ENCODE measurements around the gene GATB. TPM values are rescaled to one million over a fixed set of nuclear protein-coding genes. Genes with fewer than 3 reads are reported as not detected.
"Not testable (repeated sequence)": the region's sequence is repeated elsewhere in the genome, so short reads cannot be mapped to it uniquely, and the experiment has no call there.

Gene GATB
- total and polyA plus RNA-seq, 12 donors = 39.1 to 168 (median 88.5) TPM

- peaks cover 0 to 22% (median 4%) of the 10 kb centered on the region in 9 donors for H3K4me1 ChIP-seq
- peaks cover 0 to 12% (median 0%) of the 10 kb centered on the region in 9 donors for H3K36me3 ChIP-seq
- TF ChIP-seq, protein P1, sequence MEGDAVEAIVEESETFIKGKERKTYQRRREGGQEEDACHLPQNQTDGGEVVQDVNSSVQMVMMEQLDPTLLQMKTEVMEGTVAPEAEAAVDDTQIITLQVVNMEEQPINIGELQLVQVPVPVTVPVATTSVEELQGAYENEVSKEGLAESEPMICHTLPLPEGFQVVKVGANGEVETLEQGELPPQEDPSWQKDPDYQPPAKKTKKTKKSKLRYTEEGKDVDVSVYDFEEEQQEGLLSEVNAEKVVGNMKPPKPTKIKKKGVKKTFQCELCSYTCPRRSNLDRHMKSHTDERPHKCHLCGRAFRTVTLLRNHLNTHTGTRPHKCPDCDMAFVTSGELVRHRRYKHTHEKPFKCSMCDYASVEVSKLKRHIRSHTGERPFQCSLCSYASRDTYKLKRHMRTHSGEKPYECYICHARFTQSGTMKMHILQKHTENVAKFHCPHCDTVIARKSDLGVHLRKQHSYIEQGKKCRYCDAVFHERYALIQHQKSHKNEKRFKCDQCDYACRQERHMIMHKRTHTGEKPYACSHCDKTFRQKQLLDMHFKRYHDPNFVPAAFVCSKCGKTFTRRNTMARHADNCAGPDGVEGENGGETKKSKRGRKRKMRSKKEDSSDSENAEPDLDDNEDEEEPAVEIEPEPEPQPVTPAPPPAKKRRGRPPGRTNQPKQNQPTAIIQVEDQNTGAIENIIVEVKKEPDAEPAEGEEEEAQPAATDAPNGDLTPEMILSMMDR (IDR thresholded peaks at IDR 0.05) = no peak
- ATAC-seq (no peak), DNase-seq (no peak)
- H3K4me3 ChIP-seq = no peak overlapping the region
- H3K27ac ChIP-seq = no peak overlapping the region
- intact Hi-C loops (cut with DNase I) = no loop called here
- H3K27me3 ChIP-seq = no peaks in the 10 kb centered on the region
- 98 to 100% methylated on average over 1 of the region's 1 CpG for WGBS, 2 donors
- H3K9me3 ChIP-seq = peaks cover 0 to 24% (median 15%) of the 10 kb centered on the region in 11 donors
Observed at GRCh38 chr4:151736361-151736760, 24.4 kb downstream of the GATB start.

GRCh38 chr4:151731670-151732069 is 29.1 kb downstream of the GATB start:
- H3K27ac ChIP-seq; intact Hi-C loops (cut with DNase I); ATAC-seq; H3K4me1 ChIP-seq; H3K36me3 ChIP-seq; DNase-seq; H3K4me3 ChIP-seq; H3K27me3 ChIP-seq: not testable (repeated sequence)
- 94 to 100% methylated on average over 2 to 31 of the region's 34 CpGs for WGBS, 2 donors
- H3K9me3 ChIP-seq = peaks cover 0 to 11% (median 5%) of the 10 kb centered on the region in 11 donors

DNA sequence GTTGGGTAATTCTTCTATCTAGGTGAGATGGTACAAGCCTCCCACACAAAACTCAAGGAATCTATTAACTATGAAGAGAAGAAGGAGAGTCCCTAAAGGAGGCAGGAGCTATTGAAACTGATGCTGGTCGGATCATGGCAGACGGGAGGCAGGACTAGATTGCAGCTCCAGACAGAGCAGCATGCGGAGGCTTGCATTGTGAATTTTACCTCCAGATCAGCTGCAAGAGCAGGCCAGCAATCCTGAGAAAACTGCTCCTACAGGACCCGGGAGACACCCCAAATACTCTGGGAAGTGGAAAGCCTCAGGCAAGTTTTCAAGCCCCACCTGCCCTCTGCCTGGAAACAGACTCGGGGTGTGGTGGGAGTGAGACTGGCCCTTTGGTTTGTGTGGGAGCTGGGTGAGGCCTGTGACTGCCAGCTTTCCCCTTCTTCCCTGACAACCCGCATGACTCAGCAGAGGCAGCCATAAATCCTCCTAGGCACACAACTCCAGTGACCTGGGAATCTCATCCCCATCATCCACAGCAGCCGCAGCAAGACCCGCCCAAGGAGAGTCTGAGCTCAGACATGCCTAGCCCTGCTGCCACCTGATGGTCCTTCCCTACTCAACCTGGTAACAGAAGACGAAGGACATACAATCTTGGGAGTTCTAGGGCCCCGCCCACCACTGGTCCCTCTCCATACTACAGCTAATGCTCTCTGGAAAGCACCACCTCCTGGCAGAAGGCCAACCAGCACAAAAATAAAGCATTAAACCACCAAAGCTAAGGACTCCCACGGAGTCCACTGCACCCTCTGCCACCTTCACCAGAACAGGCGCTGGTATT is 30.9 kb downstream of the GATB start:
- Histone ChIP-seq H3K4me3 (no peak overlapping the region), H3K27me3 (no peaks in the 10 kb centered on the region), H3K36me3 (no peaks in the 10 kb centered on the region), H3K9me3 (no peaks in the 10 kb centered on the region), H3K4me1 (no peaks in the 10 kb centered on the region), H3K27ac (no peak overlapping the region)
- no peak for ATAC-seq
- TF ChIP-seq, protein P1 (IDR thresholded peaks at IDR 0.05) = no peak
- no peak for DNase-seq
- 92% methylated on average over 12 of the region's 12 CpGs for WGBS, 2 donors
- intact Hi-C loops (cut with DNase I) = no loop called here

GRCh38 chr4:151728679-151729078 is 32.1 kb downstream of the GATB start:
- Histone ChIP-seq H3K9me3 (no peaks in the 10 kb centered on the region), H3K27ac (no peak overlapping the region), H3K36me3 (no peaks in the 10 kb centered on the region), H3K4me3 (no peak overlapping the region), H3K27me3 (no peaks in the 10 kb centered on the region), H3K4me1 (no peaks in the 10 kb centered on the region)
- intact Hi-C loops (cut with DNase I) = no loop called here
- TF ChIP-seq, protein P1 (IDR thresholded peaks at IDR 0.05) = no peak
- no peak for DNase-seq
- 91 to 92% methylated on average over 2 of the region's 2 CpGs for WGBS, 2 donors
- no peak for ATAC-seq

- intact Hi-C loops (cut with DNase I) = no loop called here
- H3K9me3 ChIP-seq = no peaks in the 10 kb centered on the region
- H3K4me1 ChIP-seq = no peaks in the 10 kb centered on the region
- no peaks in the 10 kb centered on the region for H3K27me3 ChIP-seq
- ATAC-seq (no peak), DNase-seq (no peak)
- H3K27ac ChIP-seq = no peak overlapping the region
- H3K36me3 ChIP-seq = peaks cover 0 to under 1% (median 0%) of the 10 kb centered on the region in 9 donors
- TF ChIP-seq, protein P1 (IDR thresholded peaks at IDR 0.05) = no peak
- WGBS, 2 donors = 25 to 53% methylated on average over 1 of the region's 1 CpG
- no peak overlapping the region for H3K4me3 ChIP-seq
Observed at GRCh38 chr4:151728006-151728405, 32.8 kb downstream of the GATB start.
